HG03565 (cell line): ENCODE data around the gene MDM1.
A peak's percentile ranks its signal among the peaks of the same experiment; 100 is the strongest.

Experiments
- ATAC-seq: cut with Tn5 transposase; IDR thresholded peaks from one replicate; pipeline ENCODE4 v1.9.1; 2021; ENCODE audit warnings: mild to moderate bottlenecking, moderate library complexity; ENCODE audit not compliant: unreplicated experiment

MDM1 gene

DNA sequence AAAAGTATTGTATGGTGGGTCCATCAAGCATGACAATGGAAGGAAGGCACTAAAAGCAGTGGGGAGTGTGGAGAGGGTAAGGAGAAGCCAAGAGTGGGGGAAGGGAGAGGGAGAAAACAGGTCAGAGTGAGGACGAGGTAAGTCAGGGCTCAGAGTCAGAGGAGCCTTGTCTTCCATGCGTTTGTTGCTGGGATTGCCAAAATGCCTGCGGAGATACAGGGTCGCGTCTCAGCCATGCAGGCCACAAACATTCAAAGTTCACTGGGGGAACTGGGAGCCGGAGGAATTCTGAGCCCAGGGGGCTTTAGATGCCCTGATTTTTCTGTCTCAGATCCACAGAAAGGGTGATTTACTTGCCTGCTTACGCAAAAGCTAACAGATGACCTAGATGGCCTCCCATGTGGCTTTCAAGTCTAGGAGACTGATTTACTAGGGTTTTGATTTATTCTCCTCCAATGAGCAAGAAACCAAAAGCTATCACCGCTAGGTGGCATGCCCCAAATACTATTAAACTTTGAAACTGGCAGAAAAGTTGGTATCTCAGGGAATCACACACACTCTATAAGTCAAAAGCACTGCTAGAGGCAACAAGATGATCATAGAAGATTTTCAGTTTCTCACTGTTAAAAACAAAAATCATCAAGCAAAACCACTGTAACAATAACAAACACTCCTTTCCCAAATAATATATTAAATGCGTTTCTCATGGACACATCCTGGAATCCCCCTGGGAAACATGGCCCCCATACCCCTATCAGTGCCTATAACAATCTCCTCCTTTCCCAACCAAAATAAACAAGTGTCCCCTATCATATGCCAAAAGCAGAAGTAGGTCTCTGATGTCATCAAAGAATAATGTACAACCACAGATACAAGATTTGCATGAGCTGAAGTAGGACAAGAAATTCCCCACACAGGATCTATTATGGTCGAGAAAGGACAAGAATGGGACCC, 26.6 kb upstream of the MDM1 start:
- ATAC-seq = peak; percentile 79

DNA sequence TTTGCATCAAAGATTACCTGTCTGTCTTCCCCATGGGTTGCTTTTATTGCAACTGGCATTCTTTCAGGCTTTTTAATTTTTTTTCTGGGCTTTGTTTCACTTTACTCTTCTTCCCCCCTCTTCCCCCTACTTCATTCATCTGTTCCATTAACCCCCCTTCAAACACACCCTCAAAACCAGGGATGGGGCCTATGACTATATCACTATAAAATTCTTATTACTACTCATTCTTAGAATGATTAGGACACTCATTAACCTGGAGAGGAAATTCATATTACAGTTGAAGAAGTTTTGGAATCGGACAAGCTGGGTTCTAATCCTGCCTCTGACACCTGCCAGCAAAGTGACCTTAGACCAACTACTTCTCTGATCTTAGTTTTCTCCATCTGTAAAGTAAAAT, 24.8 kb upstream of the MDM1 start:
- no peak for ATAC-seq

DNA sequence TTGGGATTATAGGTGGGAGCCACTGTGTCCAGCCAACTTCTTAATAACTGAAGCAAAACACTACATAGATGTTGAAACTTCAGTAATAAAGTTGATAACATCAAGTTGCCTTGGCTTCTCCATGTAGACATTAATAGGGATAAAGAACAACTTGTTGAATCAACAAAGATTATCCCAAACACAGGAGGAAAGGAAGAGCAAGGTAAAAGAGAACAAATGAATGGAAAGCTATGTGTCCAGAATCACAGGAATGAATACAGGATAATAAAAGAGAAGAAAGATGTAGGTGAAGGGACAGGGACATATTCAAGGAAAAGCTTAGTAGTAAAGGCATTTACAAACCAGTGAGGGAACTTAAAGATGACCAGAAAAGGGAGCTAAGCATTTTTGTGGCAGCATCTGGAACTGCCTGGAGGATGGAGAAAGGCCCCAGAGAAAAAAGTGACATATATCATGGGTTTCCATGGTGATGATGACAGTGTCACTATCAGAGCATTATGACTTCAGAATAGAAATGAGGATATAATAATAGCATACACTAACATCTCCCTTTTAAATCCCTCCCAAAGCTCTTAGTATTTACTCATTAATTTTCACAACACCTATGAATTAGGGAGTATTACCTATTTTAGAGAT, 24.0 kb upstream of the MDM1 start:
- no peak for ATAC-seq

GRCh38 chr12:68354977-68355541, 22.9 kb upstream of the MDM1 start:
- ATAC-seq = no peak

DNA sequence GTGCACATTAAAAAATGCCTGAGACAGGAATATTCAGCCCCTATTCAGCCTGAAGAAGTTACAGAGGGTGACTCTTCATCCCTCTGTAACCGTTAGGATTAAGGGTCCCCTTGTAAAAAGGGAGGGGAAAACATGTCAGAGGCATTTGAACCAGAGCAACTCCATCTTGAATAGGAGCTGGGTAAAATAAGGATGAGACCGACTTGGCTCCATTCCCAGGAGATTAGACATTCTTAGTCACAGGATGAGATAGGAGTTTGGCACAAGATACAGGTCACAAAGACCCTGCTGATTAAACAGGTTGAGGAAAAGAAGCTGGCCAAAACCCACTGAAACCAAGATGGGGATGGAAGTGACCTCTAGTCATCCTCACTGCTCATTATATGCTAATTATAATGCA, 19.9 kb upstream of the MDM1 start:
- no peak for ATAC-seq

DNA sequence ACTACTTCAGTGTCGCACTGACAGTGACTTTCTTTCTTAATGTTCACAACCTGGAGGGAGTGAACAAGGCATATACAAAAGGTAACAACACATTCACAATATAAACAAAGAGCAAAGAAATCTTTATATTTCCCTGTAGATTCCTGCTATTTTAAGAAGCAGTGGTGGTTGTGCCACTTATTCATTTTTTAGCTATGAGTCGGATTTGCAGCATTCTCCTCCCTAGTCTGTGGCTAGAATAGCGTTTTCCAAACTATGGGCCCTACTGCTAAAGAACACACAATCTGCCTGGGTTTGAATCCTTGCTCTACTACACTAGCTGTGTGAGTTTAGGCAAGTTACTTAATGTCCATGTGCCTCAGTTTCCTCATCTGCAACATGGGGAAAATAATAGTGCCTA, 18.6 kb upstream of the MDM1 start:
- no peak for ATAC-seq

- ATAC-seq = no peak
These were observed 17.9 kb upstream of the MDM1 start for GRCh38 chr12:68349921-68350606.

GRCh38 chr12:68349220-68349621, 17.1 kb upstream of the MDM1 start:
- no peak for ATAC-seq

DNA sequence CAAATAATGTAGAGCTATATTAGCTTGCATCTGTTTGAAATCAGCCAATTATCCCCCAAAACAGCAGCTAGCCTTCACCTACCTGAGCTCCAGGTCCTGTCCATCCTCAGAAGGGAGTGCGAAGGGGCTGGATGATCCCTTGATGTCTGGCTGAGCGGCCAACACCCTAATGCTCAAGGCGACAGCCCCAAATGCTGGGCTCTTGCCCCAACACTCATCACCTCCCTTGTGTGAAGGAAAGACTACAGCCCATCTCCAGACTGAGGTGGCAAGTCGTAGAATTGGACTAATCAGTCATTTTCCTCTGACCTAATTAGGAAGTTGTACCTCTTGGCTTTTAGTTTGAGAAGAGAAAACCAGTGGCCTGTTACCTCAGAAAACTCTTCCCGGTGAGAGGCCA, 16.3 kb upstream of the MDM1 start:
- ATAC-seq = no peak

- no peak for ATAC-seq
These were observed 13.6 kb upstream of the MDM1 start for GRCh38 chr12:68345763-68346162.

DNA sequence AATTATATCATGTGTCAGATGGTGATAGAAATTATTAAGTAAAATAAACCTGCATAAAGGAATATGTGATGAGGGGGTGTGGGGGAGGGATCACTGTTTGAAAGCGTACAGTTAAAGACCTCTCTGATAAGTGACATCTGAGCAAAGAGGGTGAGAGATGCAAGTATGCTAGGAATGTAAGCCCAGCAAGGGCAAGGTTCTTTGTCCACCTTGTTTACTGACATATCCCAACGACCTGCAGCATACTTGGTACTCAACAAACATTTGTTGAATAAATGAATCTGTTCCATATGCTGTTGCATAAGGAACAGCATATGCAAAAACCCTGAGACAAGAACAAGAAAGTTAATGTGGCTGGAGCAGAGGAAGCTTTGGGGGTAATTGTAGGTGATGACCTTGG, 12.0 kb upstream of the MDM1 start:
- no peak for ATAC-seq

- ATAC-seq = no peak
These were observed 10.8 kb upstream of the MDM1 start for GRCh38 chr12:68342966-68343365.

- no peak for ATAC-seq
These were observed 9.7 kb upstream of the MDM1 start for GRCh38 chr12:68341822-68342221.

DNA sequence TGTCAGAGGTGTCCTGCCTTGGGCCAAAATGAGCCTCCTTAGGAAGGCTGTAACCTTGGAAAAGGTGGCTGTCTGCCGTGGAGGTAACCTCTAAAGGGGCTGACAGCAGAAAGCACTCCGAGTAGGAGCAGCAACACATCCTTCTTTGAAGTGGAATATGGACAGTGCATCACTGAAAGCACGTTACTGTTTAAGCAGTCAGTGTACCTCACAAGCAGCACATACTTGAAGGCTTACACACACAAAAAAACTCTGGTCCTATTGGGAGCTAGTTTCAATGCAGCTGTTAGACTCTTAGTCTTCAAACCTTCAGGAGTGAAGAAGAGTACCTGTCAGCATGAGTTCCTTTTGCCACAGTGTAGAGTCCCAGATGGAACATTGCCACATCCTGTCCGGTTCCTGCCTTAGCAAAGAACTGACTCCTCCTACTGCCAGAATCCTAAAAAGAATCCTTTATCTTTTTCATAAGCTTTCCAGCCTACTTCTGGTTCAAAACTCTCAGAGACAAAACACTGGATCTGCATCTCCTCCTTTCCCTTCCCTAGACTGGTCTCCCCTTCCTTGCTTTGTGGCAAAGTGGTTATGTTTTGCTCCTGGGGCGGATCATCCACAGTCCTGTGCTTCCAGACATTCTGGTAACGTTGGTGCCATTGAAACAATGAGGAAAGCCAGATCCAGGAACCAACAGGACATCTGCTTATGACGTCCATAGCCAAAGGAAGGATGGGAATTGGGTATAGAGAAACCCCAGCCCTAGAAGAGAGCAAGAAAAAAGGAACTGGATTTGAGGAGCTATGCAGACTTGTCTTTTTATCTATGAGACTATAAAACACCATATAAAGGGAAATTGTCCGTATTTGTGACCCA, 8.5 kb upstream of the MDM1 start:
- ATAC-seq = no peak

GRCh38 chr12:68336889-68337303, 4.7 kb upstream of the MDM1 start:
- no peak for ATAC-seq

- ATAC-seq = no peak
These were observed 3.3 kb upstream of the MDM1 start for GRCh38 chr12:68335462-68335861.

DNA sequence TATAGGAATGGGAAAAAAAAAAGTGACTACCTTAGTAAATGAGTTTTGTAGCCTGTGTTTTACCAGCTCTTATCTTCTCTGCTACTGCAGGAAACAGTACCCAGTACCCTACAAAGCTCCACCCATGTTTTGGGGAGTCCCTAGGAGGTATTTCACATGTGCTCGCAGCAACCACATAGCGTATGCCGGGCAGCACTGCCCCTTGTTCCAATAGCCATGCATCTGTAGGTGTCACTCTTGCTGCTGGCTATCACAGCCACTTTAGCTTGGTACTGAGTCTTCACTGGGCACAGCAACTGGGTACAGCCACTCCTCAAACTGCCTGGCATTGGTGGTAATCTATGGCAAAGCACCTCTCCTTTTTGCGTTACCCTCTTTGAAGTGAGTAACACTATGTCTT, 2.0 kb upstream of the MDM1 start:
- no peak for ATAC-seq

- no peak for ATAC-seq
These were observed 817 bp upstream of the MDM1 start for GRCh38 chr12:68332728-68333630.

GRCh38 chr12:68331500-68331868, 678 bp downstream of the MDM1 start:
- ATAC-seq = no peak

DNA sequence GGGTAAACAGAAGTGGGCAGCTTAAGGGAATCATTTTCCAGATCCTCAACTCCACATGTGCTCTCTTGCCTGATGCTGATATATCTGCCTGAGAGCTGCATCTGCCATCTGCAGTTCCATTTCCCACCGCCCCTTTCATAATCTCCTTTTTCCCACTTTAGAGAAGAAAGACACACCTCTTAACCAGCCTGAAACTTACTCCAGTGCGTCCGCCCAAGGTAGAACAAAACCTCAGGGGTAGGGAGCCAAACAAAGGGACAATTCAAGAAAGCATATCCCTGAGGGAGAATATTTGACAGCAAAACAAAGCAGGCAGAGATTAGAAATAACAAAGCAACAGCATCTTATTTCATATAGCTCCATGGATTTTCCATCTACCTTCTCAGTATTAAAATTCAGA, 4.3 kb downstream of the MDM1 start:
- no peak for ATAC-seq
